GM12892 (cell line): ENCODE measurements around the gene IGSF21.

Experiments
- POLR2A ChIP-seq: IDR thresholded peaks from 2 replicates; pipeline ENCODE4 v1.6.1; 2011; ENCODE audit warnings: low read depth, low read length, control low read depth
- POLR2AphosphoS5 ChIP-seq: IDR thresholded peaks from 2 replicates; pipeline ENCODE4 v1.6.1; 2011; ENCODE audit warnings: low read depth, low read length, control low read depth
- TAF1 ChIP-seq: IDR thresholded peaks from 2 replicates; pipeline ENCODE4 v1.6.1; 2011; ENCODE audit warnings: low read depth, mild to moderate bottlenecking, control low read depth, low read length, borderline replicate concordance

DNA sequence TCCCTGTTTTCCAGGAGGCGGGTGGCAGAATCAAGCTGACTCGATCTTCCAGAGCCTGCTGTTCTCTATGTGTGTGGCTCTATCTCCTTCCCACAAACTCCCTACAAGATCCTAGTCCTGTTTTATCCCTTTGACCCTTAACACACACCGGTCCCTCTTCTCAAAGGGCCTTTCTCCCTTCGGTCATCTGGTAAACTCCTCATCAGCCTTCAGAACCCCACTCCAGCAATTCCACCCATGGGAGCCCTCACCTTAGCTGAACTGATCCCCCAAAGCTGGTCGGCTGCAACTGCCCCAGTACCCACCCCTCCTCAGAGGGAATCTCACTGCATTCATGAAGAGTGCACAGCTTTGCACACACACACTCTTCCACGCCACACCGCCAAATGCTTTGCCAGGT, 184.9 kb downstream of the IGSF21 start:
- TF ChIP-seq POLR2A (no peak), TAF1 (no peak), POLR2AphosphoS5 (no peak)
